ENCODE measurements around the gene PHLDB1. TPM values are rescaled to one million over a fixed set of nuclear protein-coding genes. Genes with fewer than 3 reads are reported as not detected.
A peak's percentile ranks its signal among the peaks of the same experiment; 100 is the strongest.

The PHLDB1 gene
- total and polyA plus RNA-seq, 2 of the 8 experiments (the other 6 are each of a cell fraction or from before 2014, with no cell fraction given), result 53.9 to 74.8 TPM

GRCh38 chr11:118657709-118658428 lies 50.5 kb downstream of the PHLDB1 start:
- Histone ChIP-seq H3K14ac (ENCODE audit: insufficient read length) (no peak overlapping the region), H2BK5ac (ENCODE audit: low read depth, low read length) (peak overlapping the region; percentile 75; the same call in 1 of the 2 replicates), H3K4me2 (ENCODE audit: insufficient read depth in 1 of 2, low read depth in 2 of 2, low read length in 2 of 2) (no peak overlapping the region), H2BK15ac (ENCODE audit: low read length) (no peak overlapping the region), H4K20me1 (replicated peaks in 1 of 2; ENCODE audit: control insufficient read depth in 1 of 2, insufficient read depth in 2 of 2, low read length in 2 of 2) (peaks cover 2 to 6% of the 10 kb centered on the region in 2 experiments), H3K23ac (ENCODE audit: insufficient read length) (no peak overlapping the region), H2AK5ac (ENCODE audit: low read depth, low read length) (no peak overlapping the region), H4K91ac (replicated peaks; ENCODE audit: insufficient read length, low read length) (no peak overlapping the region), H3K36me3 (ENCODE audit: control insufficient read depth in 2 of 4, insufficient read depth in 4 of 4, low read length in 3 of 4) (peaks cover 0 to 19% (median 9%) of the 10 kb centered on the region in 4 experiments; a peak in 5 of 8 replicates), H3K79me2 (ENCODE audit: control insufficient read depth in 1 of 2, insufficient read depth in 2 of 2, low read length in 2 of 2) (no peaks in the 10 kb centered on the region), H3K27ac (ENCODE audit: low read depth, low read length) (0 out of 2 replicates have a peak overlapping the region, but pooled peaks have one; percentile 12), H4K8ac (ENCODE audit: extremely low read depth, insufficient read depth, low read length) (peak overlapping the region; percentile 66), H2BK120ac (replicated peaks; ENCODE audit: low read depth, low read length) (no peak overlapping the region), H3K79me1 (ENCODE audit: low read depth, low read length) (no peaks in the 10 kb centered on the region), H3K56ac (replicated peaks; ENCODE audit: insufficient read length, low read depth, low read length) (no peak overlapping the region), H3K23me2 (ENCODE audit: low read depth, low read length) (no peaks in the 10 kb centered on the region), H2AFZ (ENCODE audit: low read length) (no peak overlapping the region), H2BK12ac (ENCODE audit: low read depth, low read length) (no peak overlapping the region), H4K5ac (ENCODE audit: insufficient read length, low read depth, low read length) (no peak overlapping the region), H3K4me1 (replicated peaks in 1 of 4; ENCODE audit: control insufficient read depth in 3 of 4, insufficient read depth in 4 of 4, low read length in 3 of 4) (peaks cover 0 to 27% (median 22%) of the 10 kb centered on the region in 4 experiments; a peak in 6 of 7 replicates), H2BK20ac (ENCODE audit: low read length) (no peak overlapping the region), H3K4me3 (ENCODE audit: extremely low read depth in 1 of 4, insufficient read depth in 2 of 4, low read depth in 3 of 4, low read length in 4 of 4) (no peak overlapping the region), H3K27me3 (replicated peaks in 1 of 4; ENCODE audit: control insufficient read depth in 3 of 4, extremely low read depth in 1 of 4, insufficient read depth in 3 of 4, low read length in 3 of 4) (no peaks in the 10 kb centered on the region), H3K4ac (replicated peaks; ENCODE audit: insufficient read length, low read depth, low read length) (no peak overlapping the region), H3K9me3 (ENCODE audit: insufficient read depth in 2 of 2, low read depth in 1 of 2, low read length in 1 of 2) (no peaks in the 10 kb centered on the region), H3K9ac (replicated peaks in 1 of 4; ENCODE audit: extremely low read depth in 1 of 4, low read depth in 3 of 4, low read length in 3 of 4) (no peak overlapping the region), H3K18ac (ENCODE audit: extremely low read depth, low read length) (no peak overlapping the region)
- FAIRE-seq (no peak), DNase-seq (ENCODE audit: low read depth in 1 of 2, low spot score in 2 of 2) (no peak)
- CTCF ChIA-PET (ENCODE audit: partially characterized antibody), result interaction anchor here (0.6 to 8.5 kb wide), 18 partner anchors 12 to 1663 kb away, joined by 3 to 89 read pairs (median 10); partner anchors contain the start of gene PHLDB1
- POLR2A ChIA-PET (ENCODE audit: partially characterized antibody), result interaction anchor here (0.6 to 16.1 kb wide), 16 partner anchors 10 to 78 kb away, joined by 3 to 271 read pairs (median 4); partner anchors contain the start of gene PHLDB1
- WGBS, 2 experiments (ENCODE audit: extremely low coverage in 1 of 2, insufficient coverage in 1 of 2, insufficient read length in 1 of 2, insufficient replicate concordance in 2 of 2, low coverage in 1 of 2, low lambda C conversion rate in 2 of 2, missing lambda C conversion rate in 1 of 2), result 82% methylated on average over 16 of the region's 16 CpGs; no CpG with 5 or more reads in 1 of the 2 experiments
- TF ChIP-seq BACH1 (IDR thresholded peaks at IDR 0.05; ENCODE audit: low read length), result no peak
- TF ChIP-seq JUN (IDR thresholded peaks at IDR 0.05; ENCODE audit: low read depth, low read length), result no peak
- TF ChIP-seq, protein P1, sequence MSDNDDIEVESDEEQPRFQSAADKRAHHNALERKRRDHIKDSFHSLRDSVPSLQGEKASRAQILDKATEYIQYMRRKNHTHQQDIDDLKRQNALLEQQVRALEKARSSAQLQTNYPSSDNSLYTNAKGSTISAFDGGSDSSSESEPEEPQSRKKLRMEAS (IDR thresholded peaks at IDR 0.05), result no peak
- TF ChIP-seq SP4 (IDR thresholded peaks at IDR 0.05; ENCODE audit: low read length), result no peak
- TF ChIP-seq SP1 (IDR thresholded peaks at IDR 0.05; ENCODE audit: low read depth, low read length), result no peak
- TF ChIP-seq TCF12 (IDR thresholded peaks at IDR 0.05; ENCODE audit: low read depth, low read length), result no peak

Data from H1 (cell line).